Measurements from ENCODE around the gene LHX8.

Gene LHX8

DNA sequence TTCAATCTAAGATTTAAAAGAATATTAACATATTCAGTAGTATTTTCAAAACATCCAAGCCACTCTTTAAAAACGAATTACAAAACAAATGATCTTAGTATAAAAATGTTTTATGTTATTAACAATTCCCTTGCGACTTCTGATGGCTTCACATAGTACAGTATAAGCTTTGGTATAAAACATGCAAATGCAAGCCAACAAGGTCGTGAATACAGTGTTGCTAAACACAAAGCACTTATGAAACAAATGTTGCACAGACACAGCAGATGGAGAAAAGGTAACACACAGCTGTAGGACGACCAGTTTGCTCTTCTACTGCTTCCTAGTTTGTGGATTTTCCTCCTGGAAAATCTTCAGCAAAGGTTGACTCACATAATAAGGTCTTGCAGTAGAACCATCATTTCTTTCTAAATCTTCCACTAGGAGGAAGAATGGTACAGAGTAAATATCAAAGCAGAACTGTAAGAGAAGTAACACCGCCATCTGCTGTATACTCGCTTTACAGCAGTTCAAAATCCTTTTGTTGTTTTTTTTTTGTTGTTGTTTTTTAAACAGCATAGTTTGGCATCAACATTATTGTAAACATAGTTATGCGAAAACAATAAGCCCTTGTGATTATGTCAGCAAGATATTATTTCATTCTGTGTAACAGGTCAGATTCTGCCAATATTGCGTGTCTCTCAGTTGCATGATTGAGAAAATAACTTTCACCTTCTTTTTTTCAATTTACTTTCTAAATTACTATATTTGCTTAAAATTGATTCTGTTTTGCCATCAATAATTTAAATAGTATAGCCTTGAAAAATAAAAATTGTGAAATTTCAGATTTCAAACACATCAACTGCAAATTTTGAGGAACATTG lies 69.5 kb downstream of the LHX8 start:
- no peak for DNase-seq (ENCODE audit: low read depth in 2 of 2, low spot score in 1 of 2)

DNA sequence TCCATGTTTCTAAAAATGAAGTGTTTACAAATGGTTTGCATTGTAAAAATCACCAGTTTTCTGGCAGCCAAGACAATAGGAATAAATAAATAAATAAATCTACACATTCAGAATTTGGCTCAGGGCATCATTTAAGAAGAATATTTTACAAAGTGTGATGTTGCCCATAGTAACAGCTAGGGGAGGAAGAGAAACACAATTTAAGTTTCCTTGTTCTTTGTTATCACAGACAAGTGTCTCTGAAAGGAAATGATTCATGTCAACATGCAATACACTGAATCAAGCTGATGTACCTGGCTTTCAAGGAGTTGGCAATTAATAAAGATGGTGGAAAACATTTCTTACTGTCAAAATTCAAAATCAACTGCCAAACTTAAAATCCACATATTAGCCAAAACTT lies 74.7 kb downstream of the LHX8 start:
- DNase-seq (ENCODE audit: low read depth in 2 of 2, low spot score in 1 of 2) = no peak

All from stimulated activated CD8-positive, alpha-beta memory T cell treated with anti-CD3 and anti-CD28 coated beads, Interleukin-4, amount 100 ng/mL, for 4 hours (primary cell).